Gastrocnemius medialis (tissue), 4 donors: Measurements from ENCODE around the gene PIK3R6. TPM values are rescaled to one million over a fixed set of nuclear protein-coding genes. Genes with fewer than 3 reads are reported as not detected.

ENCODE experiments used
- ATAC-seq, 2 donors: fragments of 150-250 bp; one replicate each; pipeline ENCODE4 v1.9.1; 2016
- DNase-seq, 2 donors: peaks; one replicate each; pipeline ENCODE4 v3.0.0-alpha.2; 2019
- H3K27ac ChIP-seq, 4 donors: fragments of 200-600 bp; sonication (generic); 1 replicate in 1 of 4; 2 replicates in 3 of 4; pipeline ENCODE4 v1.5.1; 2016 to 2018; ENCODE audit warnings: mild to moderate bottlenecking in 2 of 4, moderate library complexity in 1 of 4
- H3K27me3 ChIP-seq, 3 donors: fragments of 200-600 bp; sonication (generic) in 2 of 3; 1 replicate in 1 of 3; 2 replicates in 2 of 3; pipeline versions ENCODE4 v1.5.1 to v1.6.0; 2016 to 2019; ENCODE audit warnings: mild to moderate bottlenecking in 1 of 3, moderate library complexity in 1 of 3
- H3K36me3 ChIP-seq, 2 donors: fragments of 200-600 bp; sonication (generic) in 1 of 2; one replicate each; pipeline ENCODE4 v1.5.1; 2017 to 2018
- H3K4me1 ChIP-seq, 2 donors: fragments of 200-600 bp; sonication (generic) in 1 of 2; one replicate each; pipeline ENCODE4 v1.5.1; 2016 to 2017; ENCODE audit warnings: mild to moderate bottlenecking in 2 of 2
- H3K4me3 ChIP-seq, 4 donors: fragments of 200-600 bp; sonication (generic) in 3 of 4; 1 replicate in 1 of 4; 2 replicates in 3 of 4; pipeline ENCODE4 v1.5.1; 2016 to 2019; ENCODE audit warnings: mild to moderate bottlenecking in 2 of 4
- H3K9me3 ChIP-seq, 3 donors: fragments of 200-600 bp; sonication (generic) in 2 of 3; 1 replicate in 1 of 3; 2 replicates in 2 of 3; pipeline ENCODE4 v1.5.1; 2016 to 2019
- CTCF ChIP-seq, 5 experiments: fragments of 450-650 bp in 3 of 5; fragments of 200-600 bp in 2 of 5; sonication (generic) in 2 of 5; IDR thresholded peaks in 4 of 5; conservative IDR thresholded peaks in 1 of 5; 1 replicate in 4 of 5; 2 replicates in 1 of 5; pipeline ENCODE4 v1.5.1; 2016 to 2019; ENCODE audit warnings: antibody characterized with exemption in 5 of 5, mild to moderate bottlenecking in 3 of 5, moderate library complexity in 3 of 5
- POLR2A ChIP-seq, 2 donors: fragments of 450-650 bp; IDR thresholded peaks; one replicate each; pipeline ENCODE4 v1.6.1; 2017; ENCODE audit warnings: antibody characterized with exemption in 2 of 2, mild to moderate bottlenecking in 2 of 2, moderate library complexity in 2 of 2
- in situ Hi-C, 4 donors: fragments of 200-750 bp; cut with MboI; loops; one replicate each; pipeline versions ENCODE4 v1.15.0 to v1.8.0; 2017; ENCODE audit warnings: low sequenced_read_pairs in 4 of 4
- intact Hi-C: fragments of 100-400 bp; cut with DNase I; formaldehyde crosslinking; loops from one replicate; pipeline ENCODE4 v1.15.1; 2023; ENCODE audit warnings: low total_unique reads
- total RNA-seq, 4 donors: library from RNA; depleted of rRNA; stranded (reverse); fragments of >200 nt; gene quantifications; one replicate each; pipeline versions ENCODE4 v1.1.0 to v1.2.3, GENCODE V29; 2016

Gene PIK3R6
- total RNA-seq, 4 donors from 2014 or later: 0.09 to 0.24 (median 0.16) TPM; not detected in 1

GRCh38 chr17:8905331-8905730 is 37.9 kb upstream of the PIK3R6 start:
- H3K27ac ChIP-seq: no peak overlapping the region

GRCh38 chr17:8904686-8905085 is 37.2 kb upstream of the PIK3R6 start:
- Histone ChIP-seq H3K27me3 (no peaks in the 10 kb centered on the region), H3K4me3 (no peak overlapping the region), H3K9me3 (no peaks in the 10 kb centered on the region), H3K27ac (no peak overlapping the region), H3K36me3 (no peaks in the 10 kb centered on the region), H3K4me1 (no peaks in the 10 kb centered on the region)
- in situ Hi-C loops (no loop called here), intact Hi-C loops (no loop called here)
- TF ChIP-seq CTCF (IDR thresholded peaks at IDR 0.05 in 4 of 5, conservative IDR thresholded peaks at IDR 0.05 in 1 of 5): no peak
- TF ChIP-seq POLR2A (IDR thresholded peaks at IDR 0.05): no peak
- DNase-seq: no peak
- no peak for ATAC-seq

More at GRCh38 chr17:8905331-8905730, 37.9 kb upstream of the PIK3R6 start:
- Histone ChIP-seq H3K4me1 (no peaks in the 10 kb centered on the region), H3K36me3 (no peaks in the 10 kb centered on the region), H3K27me3 (no peaks in the 10 kb centered on the region), H3K4me3 (no peak overlapping the region), H3K9me3 (no peaks in the 10 kb centered on the region)
- ATAC-seq: no peak
- no peak for DNase-seq
- intact Hi-C loops (no loop called here), in situ Hi-C loops (no loop called here)
- no peak for TF ChIP-seq CTCF (IDR thresholded peaks at IDR 0.05 in 4 of 5, conservative IDR thresholded peaks at IDR 0.05 in 1 of 5)
- no peak for TF ChIP-seq POLR2A (IDR thresholded peaks at IDR 0.05)

- no peaks in the 10 kb centered on the region for H3K9me3 ChIP-seq
- no peaks in the 10 kb centered on the region for H3K27me3 ChIP-seq
- DNase-seq: no peak
- H3K27ac ChIP-seq: no peak overlapping the region
- H3K4me1 ChIP-seq: no peaks in the 10 kb centered on the region
- in situ Hi-C loops: no loop called here
- intact Hi-C loops: no loop called here
- TF ChIP-seq POLR2A (IDR thresholded peaks at IDR 0.05): no peak
- no peak for TF ChIP-seq CTCF (IDR thresholded peaks at IDR 0.05 in 4 of 5, conservative IDR thresholded peaks at IDR 0.05 in 1 of 5)
- no peak for ATAC-seq
- H3K4me3 ChIP-seq: no peak overlapping the region
- no peaks in the 10 kb centered on the region for H3K36me3 ChIP-seq
These were observed 36.7 kb upstream of the PIK3R6 start for GRCh38 chr17:8904201-8904600.

GRCh38 chr17:8900626-8901585 is 33.4 kb upstream of the PIK3R6 start:
- no peaks in the 10 kb centered on the region for H3K36me3 ChIP-seq
- H3K4me1 ChIP-seq: no peaks in the 10 kb centered on the region
- no peak overlapping the region for H3K27ac ChIP-seq
- DNase-seq (no peak), ATAC-seq (no peak)
- in situ Hi-C loops: no loop called here
- H3K9me3 ChIP-seq: no peaks in the 10 kb centered on the region
- TF ChIP-seq POLR2A (IDR thresholded peaks at IDR 0.05) (no peak), CTCF (IDR thresholded peaks at IDR 0.05 in 4 of 5, conservative IDR thresholded peaks at IDR 0.05 in 1 of 5) (no peak)
- intact Hi-C loops: no loop called here
- H3K27me3 ChIP-seq: no peaks in the 10 kb centered on the region
- no peak overlapping the region for H3K4me3 ChIP-seq
